ENCODE results near the gene ALCAM.

Gene ALCAM

DNA sequence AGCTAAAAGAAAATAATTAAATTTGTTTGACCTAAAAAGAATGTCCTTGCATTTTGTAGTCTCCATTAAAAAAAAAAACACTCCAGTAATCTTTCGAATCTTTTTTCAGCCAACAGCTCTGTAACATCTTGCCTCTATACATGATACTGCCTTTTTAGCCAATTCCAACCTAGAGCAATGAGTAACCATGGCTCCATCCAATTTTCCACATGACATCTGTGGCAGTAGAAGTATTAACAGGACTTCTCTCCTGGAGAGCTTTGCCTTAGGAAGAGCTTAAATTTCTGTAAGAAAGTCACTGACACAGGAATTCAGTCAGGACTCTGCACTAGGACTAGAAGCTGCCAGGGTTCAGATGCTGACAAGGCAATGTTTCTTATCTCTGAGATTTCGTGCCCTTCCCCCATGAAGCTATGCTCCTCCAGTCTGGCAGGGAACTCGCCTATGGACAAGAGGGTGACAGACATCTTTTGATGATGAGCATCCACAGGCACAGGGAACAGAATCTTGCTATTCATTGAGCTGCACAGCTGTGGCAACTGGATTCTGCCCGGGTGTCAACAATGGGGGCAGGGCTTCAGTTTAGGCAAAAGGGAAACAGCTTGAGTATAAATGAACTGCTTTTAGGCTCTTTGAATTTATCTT lies 81.8 kb downstream of the ALCAM start:
- H3K27ac Mint-ChIP-seq: peak overlapping the region in 1 of 3 experiments; percentile 6
- TF ChIP-seq, protein P1, sequence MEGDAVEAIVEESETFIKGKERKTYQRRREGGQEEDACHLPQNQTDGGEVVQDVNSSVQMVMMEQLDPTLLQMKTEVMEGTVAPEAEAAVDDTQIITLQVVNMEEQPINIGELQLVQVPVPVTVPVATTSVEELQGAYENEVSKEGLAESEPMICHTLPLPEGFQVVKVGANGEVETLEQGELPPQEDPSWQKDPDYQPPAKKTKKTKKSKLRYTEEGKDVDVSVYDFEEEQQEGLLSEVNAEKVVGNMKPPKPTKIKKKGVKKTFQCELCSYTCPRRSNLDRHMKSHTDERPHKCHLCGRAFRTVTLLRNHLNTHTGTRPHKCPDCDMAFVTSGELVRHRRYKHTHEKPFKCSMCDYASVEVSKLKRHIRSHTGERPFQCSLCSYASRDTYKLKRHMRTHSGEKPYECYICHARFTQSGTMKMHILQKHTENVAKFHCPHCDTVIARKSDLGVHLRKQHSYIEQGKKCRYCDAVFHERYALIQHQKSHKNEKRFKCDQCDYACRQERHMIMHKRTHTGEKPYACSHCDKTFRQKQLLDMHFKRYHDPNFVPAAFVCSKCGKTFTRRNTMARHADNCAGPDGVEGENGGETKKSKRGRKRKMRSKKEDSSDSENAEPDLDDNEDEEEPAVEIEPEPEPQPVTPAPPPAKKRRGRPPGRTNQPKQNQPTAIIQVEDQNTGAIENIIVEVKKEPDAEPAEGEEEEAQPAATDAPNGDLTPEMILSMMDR (IDR thresholded peaks at IDR 0.05; ENCODE audit: unreplicated experiment in 3 of 3): no peak

GRCh38 chr3:105449414-105449813 lies 82.7 kb downstream of the ALCAM start:
- H3K27me3 Mint-ChIP-seq (ENCODE audit: low read depth): no peaks in the 10 kb centered on the region
- H3K4me1 Mint-ChIP-seq: peaks cover 6% of the 10 kb centered on the region
- H3K27ac Mint-ChIP-seq: no peak overlapping the region
- TF ChIP-seq, protein P1 (IDR thresholded peaks at IDR 0.05; ENCODE audit: unreplicated experiment in 3 of 3): no peak
- no peak overlapping the region for H3K4me3 Mint-ChIP-seq
- peaks cover 7% of the 10 kb centered on the region for H3K36me3 Mint-ChIP-seq (ENCODE audit: low read depth)
- H3K9me3 Mint-ChIP-seq: peaks cover 15% of the 10 kb centered on the region

More for the DNA sequence above, 81.8 kb downstream of the ALCAM start:
- Mint-ChIP-seq H3K4me3 (no peak overlapping the region), H3K36me3 (ENCODE audit: low read depth) (peaks cover 7% of the 10 kb centered on the region), H3K4me1 (peaks cover 6% of the 10 kb centered on the region), H3K27me3 (ENCODE audit: low read depth) (no peaks in the 10 kb centered on the region), H3K9me3 (peaks cover 11% of the 10 kb centered on the region)

GRCh38 chr3:105456017-105456416 lies 89.3 kb downstream of the ALCAM start:
- TF ChIP-seq, protein P1 (IDR thresholded peaks at IDR 0.05; ENCODE audit: unreplicated experiment in 3 of 3): no peak
- H3K4me1 Mint-ChIP-seq: no peaks in the 10 kb centered on the region
- H3K27ac Mint-ChIP-seq: no peak overlapping the region
- no peak overlapping the region for H3K4me3 Mint-ChIP-seq
- peaks cover 3% of the 10 kb centered on the region for H3K36me3 Mint-ChIP-seq (ENCODE audit: low read depth)
- H3K27me3 Mint-ChIP-seq (ENCODE audit: low read depth): no peaks in the 10 kb centered on the region
- H3K9me3 Mint-ChIP-seq: peaks cover 11% of the 10 kb centered on the region

DNA sequence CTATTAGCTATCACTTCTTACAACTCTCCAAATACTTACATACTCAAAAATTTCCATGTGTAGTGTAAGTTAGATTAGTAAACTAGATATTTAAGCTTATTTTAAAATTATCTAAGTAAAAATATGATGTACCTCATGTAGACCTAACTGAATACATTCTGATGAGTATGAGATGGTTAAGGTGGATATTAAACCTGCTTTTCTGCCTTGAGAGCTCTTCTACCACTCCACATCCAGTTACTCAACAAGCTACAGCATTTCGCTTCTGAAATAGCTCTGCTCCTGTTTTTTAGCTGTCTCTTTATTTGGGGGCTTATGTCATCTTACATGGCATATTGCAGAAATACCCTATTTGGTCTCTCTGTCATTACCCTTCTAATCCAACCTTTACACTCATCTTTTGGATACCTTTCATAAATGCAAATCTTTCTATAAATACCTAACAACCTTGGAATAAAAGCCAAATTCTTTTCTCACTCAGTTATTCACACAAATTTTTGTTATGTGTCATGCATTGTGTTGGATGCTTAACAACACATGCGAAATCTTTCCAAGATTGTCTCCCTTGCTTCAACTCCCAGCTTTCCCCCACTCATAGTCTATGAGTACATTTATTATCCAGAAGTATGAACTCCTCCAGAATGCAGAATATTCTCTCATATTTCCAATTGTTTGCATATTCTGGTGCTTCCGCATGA lies 92.0 kb downstream of the ALCAM start:
- Mint-ChIP-seq H3K4me3 (no peak overlapping the region), H3K36me3 (ENCODE audit: low read depth) (no peaks in the 10 kb centered on the region)
- TF ChIP-seq, protein P1 (IDR thresholded peaks at IDR 0.05; ENCODE audit: unreplicated experiment in 3 of 3): no peak

GRCh38 chr3:105459566-105460290 lies 93.0 kb downstream of the ALCAM start:
- Mint-ChIP-seq H3K4me1 (no peaks in the 10 kb centered on the region), H3K27ac (no peak overlapping the region), H3K27me3 (ENCODE audit: low read depth) (no peaks in the 10 kb centered on the region), H3K36me3 (ENCODE audit: low read depth) (no peaks in the 10 kb centered on the region), H3K4me3 (no peak overlapping the region), H3K9me3 (no peaks in the 10 kb centered on the region)
- TF ChIP-seq, protein P1 (IDR thresholded peaks at IDR 0.05; ENCODE audit: unreplicated experiment in 3 of 3): no peak

More for the DNA sequence above, 92.0 kb downstream of the ALCAM start:
- Mint-ChIP-seq H3K27me3 (ENCODE audit: low read depth) (no peaks in the 10 kb centered on the region), H3K4me1 (no peaks in the 10 kb centered on the region), H3K9me3 (peaks cover 3% of the 10 kb centered on the region), H3K27ac (no peak overlapping the region)
